Nephron (organoid): Measurements from ENCODE around the gene ADGRD2.

Experiments used
- H3K27ac Mint-ChIP-seq, 3 experiments: 2 replicates each; pipeline ENCODE4 v1.8.0; 2020; ENCODE audit warnings: mixed read lengths in 3 of 3, mild to moderate bottlenecking in 2 of 3, moderate library complexity in 1 of 3
- H3K27me3 Mint-ChIP-seq: 2 replicates; pipeline ENCODE4 v1.8.0; 2021; ENCODE audit warnings: low read depth, mild to moderate bottlenecking, moderate library complexity, mixed read lengths
- H3K36me3 Mint-ChIP-seq: 2 replicates; pipeline ENCODE4 v1.8.0; 2020; ENCODE audit warnings: low read depth, mixed read lengths
- H3K4me1 Mint-ChIP-seq: 2 replicates; pipeline ENCODE4 v1.8.0; 2020; ENCODE audit warnings: mixed read lengths
- H3K4me3 Mint-ChIP-seq, 3 experiments: 2 replicates each; pipeline ENCODE4 v1.8.0; 2020; ENCODE audit warnings: mild to moderate bottlenecking in 3 of 3, mixed read lengths in 3 of 3, moderate library complexity in 2 of 3
- H3K9me3 Mint-ChIP-seq: 2 replicates; pipeline ENCODE4 v1.8.0; 2020; ENCODE audit warnings: mixed read lengths
- CTCF ChIP-seq, 3 experiments: fragments of 200-600 bp; sonication (generic); IDR thresholded peaks; one replicate each; pipeline ENCODE4 v1.5.0; 2021; ENCODE audit warnings: antibody characterized with exemption in 3 of 3; ENCODE audit not compliant: unreplicated experiment in 3 of 3

The ADGRD2 gene

DNA sequence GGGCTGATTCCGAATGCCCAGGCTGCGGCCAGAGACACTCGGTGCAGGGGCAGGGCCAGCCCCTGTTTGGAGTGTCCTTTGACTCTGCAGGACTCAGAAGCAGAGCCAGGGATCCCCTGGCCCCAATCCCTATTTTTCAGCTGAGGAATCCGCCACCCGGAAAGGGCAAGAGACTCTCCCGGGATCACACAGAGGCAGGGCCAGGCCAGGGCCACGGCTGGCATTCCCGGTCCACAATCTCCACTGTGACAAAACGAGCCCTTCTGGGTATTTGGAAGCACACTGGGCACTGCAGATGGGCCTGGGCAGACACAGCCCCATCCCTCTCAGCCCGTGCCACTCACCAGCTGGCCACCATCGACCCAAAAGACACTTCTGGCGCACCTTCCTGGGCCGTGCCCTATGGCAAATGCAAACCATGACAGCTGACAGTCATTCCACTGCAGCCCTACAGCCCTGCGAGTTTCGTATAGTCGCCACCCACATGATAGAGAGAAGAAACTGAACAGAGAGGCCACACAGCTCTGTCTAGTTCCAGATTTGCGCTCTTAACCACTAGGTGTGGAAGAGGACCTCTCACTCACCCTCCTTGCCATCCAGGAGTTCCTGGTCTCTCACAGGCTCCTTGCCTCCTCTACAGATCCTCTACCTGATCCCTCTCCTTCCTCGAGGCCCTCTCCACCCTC lies 43.7 kb downstream of the ADGRD2 start:
- H3K4me1 Mint-ChIP-seq, result no peaks in the 10 kb centered on the region
- no peaks in the 10 kb centered on the region for H3K36me3 Mint-ChIP-seq
- H3K27ac Mint-ChIP-seq, result no peak overlapping the region
- H3K27me3 Mint-ChIP-seq, result peaks cover 58% of the 10 kb centered on the region
- no peak overlapping the region for H3K4me3 Mint-ChIP-seq
- no peak for TF ChIP-seq CTCF (IDR thresholded peaks at IDR 0.05; ENCODE audit: unreplicated experiment in 3 of 3)
- H3K9me3 Mint-ChIP-seq, result no peaks in the 10 kb centered on the region

DNA sequence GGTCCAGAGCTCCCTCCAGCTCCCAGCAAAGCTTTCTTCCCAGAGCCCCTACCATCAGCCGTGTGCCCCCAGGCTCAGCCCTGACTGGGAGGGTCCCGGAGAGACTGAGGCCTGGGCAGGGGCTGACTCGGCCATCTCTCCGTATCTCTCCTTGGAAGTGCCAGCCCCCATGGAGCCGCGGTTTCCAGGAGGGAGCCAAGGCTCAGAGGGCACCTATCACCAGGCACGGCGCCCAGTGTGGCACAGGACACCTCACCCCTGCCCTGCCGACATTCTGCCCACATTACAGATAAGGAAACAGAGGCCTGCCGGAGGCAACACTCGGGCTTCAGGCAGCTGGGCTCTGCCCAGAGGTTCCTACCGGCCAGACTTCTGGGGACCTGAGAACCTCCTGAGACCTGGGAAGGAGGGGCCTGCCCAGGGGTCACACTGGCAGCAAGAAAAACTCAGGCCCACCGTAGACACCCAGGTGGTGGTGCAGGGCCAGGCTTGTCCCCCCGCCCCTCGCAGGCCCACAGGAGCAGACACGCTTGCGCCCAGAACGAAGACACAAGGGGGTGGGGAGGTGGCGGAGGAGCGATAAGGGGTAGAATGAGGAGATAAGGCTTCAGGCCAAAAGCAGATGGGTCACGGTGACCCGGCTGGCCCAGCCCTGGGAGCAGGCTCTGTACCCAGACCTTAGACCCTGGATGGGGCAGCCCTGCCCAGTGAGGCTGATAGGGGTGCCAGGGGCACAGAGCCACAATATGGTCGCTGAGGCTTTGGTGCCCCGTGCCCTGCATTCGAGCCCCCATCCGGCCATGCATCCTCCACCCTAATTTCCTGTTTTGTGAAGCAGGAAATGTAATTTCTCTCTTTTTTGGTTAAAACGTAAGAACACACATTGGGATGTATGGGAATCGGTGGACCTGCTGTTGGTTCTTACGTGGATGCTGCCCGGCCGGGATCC lies 45.1 kb downstream of the ADGRD2 start:
- Mint-ChIP-seq H3K4me1 (no peaks in the 10 kb centered on the region), H3K27ac (no peak overlapping the region), H3K9me3 (no peaks in the 10 kb centered on the region), H3K36me3 (no peaks in the 10 kb centered on the region), H3K4me3 (no peak overlapping the region), H3K27me3 (peaks cover 64% of the 10 kb centered on the region)
- no peak for TF ChIP-seq CTCF (IDR thresholded peaks at IDR 0.05; ENCODE audit: unreplicated experiment in 3 of 3)

GRCh38 chr9:124496075-124496449 lies 45.8 kb downstream of the ADGRD2 start:
- no peaks in the 10 kb centered on the region for H3K36me3 Mint-ChIP-seq
- H3K27ac Mint-ChIP-seq, result no peak overlapping the region
- no peaks in the 10 kb centered on the region for H3K9me3 Mint-ChIP-seq
- H3K4me3 Mint-ChIP-seq, result no peak overlapping the region
- peaks cover 67% of the 10 kb centered on the region for H3K27me3 Mint-ChIP-seq
- no peaks in the 10 kb centered on the region for H3K4me1 Mint-ChIP-seq
- TF ChIP-seq CTCF (IDR thresholded peaks at IDR 0.05; ENCODE audit: unreplicated experiment in 3 of 3), result no peak

GRCh38 chr9:124496463-124496862 lies 46.2 kb downstream of the ADGRD2 start:
- Mint-ChIP-seq H3K36me3 (no peaks in the 10 kb centered on the region), H3K27ac (no peak overlapping the region), H3K27me3 (peaks cover 71% of the 10 kb centered on the region), H3K9me3 (no peaks in the 10 kb centered on the region), H3K4me1 (no peaks in the 10 kb centered on the region), H3K4me3 (no peak overlapping the region)
- no peak for TF ChIP-seq CTCF (IDR thresholded peaks at IDR 0.05; ENCODE audit: unreplicated experiment in 3 of 3)

DNA sequence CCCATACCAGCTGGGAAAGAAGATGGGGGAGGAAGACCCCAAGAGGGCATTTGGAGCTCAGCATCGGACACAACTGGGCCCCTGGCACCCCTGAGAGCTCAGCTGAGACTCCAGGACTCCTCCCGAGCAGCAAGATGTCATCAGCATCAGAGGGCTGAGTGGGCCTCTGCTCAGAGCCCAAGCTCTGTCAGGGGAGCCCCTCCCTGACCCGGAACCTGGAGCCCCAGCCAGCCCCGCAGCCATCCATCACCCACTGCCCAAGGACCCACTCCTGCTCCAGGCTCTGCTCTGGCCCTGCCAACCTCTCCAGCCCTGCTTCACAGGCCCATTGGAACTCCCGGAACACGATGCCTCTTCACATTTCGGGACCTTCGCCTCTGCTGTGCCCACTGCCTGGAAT lies 47.2 kb downstream of the ADGRD2 start:
- no peaks in the 10 kb centered on the region for H3K4me1 Mint-ChIP-seq
- no peak for TF ChIP-seq CTCF (IDR thresholded peaks at IDR 0.05; ENCODE audit: unreplicated experiment in 3 of 3)
- H3K27ac Mint-ChIP-seq, result no peak overlapping the region
- H3K36me3 Mint-ChIP-seq, result no peaks in the 10 kb centered on the region
- H3K27me3 Mint-ChIP-seq, result peaks cover 74% of the 10 kb centered on the region
- H3K9me3 Mint-ChIP-seq, result no peaks in the 10 kb centered on the region
- no peak overlapping the region for H3K4me3 Mint-ChIP-seq
